Measurements from ENCODE around the gene DLG3.
"Not testable (repeated sequence)": the region's sequence is repeated elsewhere in the genome, so short reads cannot be mapped to it uniquely, and the experiment has no call there.

The DLG3 gene

DNA sequence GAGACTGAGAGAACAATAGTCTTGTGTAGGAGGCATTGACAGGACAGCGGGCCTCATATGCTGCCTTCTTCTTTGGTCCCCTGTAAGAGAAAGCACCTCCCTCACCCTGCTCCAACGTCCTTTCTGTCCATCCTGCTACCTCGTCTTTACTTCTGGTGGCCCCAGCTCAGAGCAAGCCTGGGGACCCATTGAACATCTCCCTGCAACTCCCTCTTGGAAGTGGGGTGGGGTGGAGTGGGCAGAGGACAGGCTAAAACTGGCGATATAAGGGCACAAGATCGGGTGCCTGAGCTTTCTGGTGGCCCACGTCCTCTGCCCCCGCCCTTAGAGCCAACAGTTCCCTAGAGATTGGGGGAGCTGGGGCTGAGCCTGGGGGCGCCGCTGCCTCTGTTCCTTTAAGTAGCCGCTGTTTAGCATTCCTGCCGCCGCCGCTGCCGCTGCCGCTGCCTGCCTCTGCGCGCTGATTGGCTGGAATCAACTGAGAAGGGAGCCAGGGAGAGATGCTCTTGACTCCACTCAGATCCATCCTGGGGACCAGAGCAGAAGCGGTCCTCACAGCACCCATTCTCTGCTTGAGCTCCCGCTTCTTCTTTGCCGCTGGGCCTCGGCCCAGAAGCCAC, at the start of gene DLG3:
Gene DLG3 (plus strand): TSS at position 510 of the 620 bp plus-strand sequence. CDS start 367 bp downstream, outside the sequence.
- peak; percentile 64 for DNase-seq

DNA sequence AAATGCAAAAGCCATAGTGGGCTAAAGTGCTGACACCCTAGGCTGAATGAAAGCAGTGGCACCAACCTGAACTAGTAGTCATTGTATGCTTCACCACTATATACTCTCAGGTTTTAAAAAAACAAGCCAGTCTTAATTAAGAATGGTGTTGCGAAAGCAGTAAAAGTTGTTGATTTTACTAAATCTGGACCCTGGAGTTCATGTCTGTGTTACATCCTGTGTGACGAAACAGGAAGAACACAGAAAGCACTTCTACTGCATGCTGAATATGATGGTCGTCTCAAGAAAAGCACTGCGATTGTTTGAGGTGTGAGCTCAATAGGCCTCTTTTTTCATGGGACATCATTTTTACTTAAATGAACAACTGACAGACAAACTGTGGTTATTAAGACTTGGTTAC, 45.7 kb upstream of the DLG3 start:
- DNase-seq, result peak; percentile 13

DNA sequence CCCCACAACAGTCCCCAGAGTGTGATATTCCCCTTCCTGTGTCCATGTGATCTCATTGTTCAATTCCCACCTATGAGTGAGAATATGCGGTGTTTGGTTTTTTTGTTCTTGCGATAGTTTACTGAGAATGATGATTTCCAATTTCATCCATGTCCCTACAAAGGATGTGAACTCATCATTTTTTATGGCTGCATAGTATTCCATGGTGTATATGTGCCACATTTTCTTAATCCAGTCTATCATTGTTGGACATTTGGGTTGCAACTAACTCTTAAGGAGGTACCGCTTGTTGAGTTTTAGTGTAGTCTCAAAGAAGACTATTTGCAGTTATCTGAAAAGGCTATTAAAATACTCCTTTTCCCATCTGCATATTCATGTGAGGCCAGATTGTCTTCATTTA, 44.5 kb upstream of the DLG3 start:
- DNase-seq, result not testable (repeated sequence)

DNA sequence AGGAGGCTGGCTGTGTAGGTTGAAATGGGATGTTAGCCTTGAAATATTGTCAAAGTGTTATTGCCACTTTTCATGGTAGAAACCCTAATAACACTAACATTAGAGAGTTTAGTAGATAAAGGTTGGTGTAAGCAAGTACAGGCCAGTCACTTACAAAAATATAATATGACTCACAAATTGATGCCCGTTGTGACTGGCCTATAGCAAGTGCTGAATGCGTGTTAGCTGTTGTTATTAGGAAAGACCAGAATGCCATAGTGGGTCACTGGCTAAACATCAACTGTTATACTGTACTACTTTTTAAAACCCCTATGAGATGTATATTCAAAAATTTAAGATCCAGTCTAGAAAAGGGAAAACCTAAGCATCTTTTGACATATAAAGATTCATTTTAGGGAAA, 41.9 kb upstream of the DLG3 start:
- no peak for DNase-seq

DNA sequence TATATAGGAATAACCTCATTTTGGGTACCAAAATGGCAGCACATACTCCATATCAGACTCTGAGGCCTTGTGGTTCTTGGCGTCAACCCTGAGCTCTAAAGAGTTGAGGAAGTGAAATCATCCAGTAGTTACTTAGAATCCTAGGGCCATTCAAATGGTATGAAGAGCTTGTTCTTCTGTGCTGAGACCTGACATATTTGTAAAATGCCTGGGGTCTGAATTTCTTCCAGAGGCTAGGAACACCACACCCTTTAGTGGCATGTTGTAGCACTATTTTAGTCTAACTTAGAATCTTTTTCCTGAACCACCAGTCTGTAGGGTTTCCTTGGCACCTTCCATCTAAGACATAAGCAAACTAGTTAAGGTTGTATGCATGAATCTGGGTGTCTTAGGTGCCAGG, 39.6 kb upstream of the DLG3 start:
- no peak for DNase-seq

DNA sequence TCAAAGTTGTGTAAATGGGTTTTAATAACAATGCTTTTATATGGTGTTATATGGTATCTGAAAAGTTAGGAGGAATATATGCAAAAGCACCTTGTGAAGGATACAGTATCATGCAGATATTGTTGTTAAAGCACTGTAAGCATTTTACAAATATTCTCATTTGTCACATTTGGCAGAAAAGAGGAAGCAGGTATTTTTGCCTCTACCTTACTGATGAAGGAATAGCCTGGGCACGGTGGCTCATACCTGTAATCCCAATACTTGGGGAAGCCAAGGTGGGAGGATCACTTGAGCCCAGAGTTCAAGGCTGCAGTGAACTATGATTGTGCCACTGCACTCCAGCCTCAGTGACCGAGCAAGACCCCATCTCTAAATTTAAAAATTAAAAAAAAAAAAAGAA, 33.7 kb upstream of the DLG3 start:
- DNase-seq, result no peak

DNA sequence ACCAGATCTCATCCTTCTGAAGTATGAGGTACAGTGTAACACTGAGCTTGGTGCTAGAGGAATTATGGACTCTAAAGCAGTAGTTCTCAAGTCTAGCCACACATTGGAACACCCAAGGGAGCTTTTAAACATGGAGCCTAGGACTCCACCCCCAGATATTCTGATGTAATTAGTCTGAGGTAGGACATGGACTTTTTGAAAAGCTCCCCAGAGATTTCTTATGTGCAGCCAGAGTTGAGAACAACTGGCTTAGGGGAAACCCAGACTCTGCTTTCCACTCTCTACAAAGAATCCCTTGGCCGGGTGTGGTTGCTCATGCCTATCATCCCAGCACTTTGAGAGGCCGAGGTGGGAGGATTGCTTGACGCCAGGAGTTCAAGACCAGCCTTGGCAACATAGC, 33.2 kb upstream of the DLG3 start:
- DNase-seq, result no peak

DNA sequence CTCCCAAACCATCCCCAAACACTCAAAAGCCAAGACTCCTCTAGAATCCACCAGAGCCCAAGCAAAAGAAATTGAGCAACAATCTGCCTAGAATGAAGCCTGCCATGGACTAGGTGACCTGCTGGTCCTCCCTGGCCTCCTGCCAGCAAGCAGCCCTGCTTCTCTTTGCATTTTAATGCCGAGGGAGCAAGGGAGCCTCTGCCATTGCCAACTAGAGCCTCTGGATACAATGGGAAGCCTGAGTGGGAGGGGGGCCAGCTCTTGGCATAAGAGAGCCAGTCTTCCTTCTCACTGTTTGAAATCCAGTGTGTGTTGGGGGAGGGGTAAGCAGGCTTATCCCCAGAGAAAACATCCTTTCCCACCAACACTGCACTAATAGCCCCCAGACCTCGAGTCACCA, 23.0 kb upstream of the DLG3 start:
- peak; percentile 13 for DNase-seq

DNA sequence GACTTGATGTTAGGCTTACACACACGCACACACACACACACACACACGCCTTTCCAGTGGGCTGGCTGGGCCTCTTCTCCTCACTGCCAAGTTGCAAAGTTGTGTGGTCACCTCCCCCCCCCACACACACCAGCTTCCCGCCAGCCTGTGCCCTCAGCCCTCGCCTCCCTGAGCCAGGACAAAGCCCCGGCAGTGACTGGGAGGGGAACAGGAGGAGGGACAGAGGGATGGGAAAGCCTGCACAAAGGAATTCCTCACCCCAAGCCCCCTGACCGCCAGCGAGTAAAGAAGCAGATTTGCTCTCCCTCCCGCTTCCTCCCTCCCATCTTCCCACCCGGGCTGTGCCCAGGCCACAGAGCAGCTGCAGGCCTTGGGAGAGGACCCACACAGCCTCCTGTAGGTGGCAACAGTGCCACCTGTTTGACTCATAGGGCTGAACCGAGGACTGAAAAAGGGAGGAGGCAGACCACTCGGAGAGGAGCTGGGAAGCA, 21.7 kb upstream of the DLG3 start, which contains the start of gene GDPD2:
Gene GDPD2 (plus strand): TSS at position 464 of the 491 bp plus-strand sequence. CDS start 1,671 bp downstream, outside the sequence.
- peak; percentile 46 for DNase-seq

DNA sequence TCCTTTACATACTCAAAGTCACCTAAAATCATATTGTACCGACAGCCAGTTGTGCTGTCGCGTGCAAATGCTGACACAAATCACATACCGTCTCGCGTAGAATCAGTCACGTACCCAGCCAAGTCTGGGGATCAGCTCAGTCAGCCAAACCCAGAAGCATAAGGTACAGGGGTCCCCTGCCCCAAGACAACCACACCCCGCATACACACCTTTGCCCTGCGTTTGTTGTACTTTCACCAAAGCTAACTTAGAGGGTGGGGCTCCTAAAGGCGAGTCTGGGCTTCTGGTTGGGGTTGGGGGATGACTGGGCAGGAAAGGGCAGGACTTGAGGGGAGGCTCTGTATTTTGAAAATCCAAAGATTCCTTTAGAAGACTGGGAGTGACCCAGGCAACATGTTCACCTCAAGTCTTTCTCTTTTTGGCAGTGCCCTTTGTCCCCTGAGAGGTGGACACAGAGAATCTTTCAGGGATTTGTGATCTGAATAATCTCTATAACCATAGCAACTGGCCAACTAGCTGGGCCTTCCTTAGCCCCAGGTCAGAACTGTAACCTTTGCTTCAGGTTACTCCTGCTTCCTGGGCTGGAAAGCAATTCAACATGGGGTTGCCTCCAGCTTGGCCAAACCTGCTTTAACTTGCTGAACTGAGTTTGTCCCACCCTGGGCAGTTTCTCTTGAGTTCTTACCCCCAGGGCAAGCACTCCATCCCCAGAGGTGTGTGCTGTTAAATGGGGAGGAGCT, 20.5 kb upstream of the DLG3 start:
- no peak for DNase-seq

DNA sequence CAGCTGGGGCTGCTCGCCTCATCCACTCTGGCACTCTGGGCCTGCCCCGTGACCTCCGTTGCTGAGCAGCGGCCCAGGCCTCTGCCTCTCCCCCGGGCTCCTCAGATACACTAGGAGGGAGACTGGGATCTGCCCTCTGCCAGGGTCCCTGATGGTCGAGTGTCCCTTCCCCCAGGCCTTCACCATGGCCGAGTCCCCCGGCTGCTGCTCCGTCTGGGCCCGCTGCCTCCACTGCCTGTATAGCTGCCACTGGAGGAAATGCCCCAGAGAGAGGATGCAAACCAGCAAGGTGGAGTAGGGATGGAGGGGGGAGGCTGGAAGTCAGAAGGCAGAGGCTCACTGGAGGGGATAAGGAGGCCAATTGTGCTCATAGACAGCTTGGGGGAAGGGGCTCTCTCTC, 19.8 kb upstream of the DLG3 start:
- DNase-seq, result no peak

DNA sequence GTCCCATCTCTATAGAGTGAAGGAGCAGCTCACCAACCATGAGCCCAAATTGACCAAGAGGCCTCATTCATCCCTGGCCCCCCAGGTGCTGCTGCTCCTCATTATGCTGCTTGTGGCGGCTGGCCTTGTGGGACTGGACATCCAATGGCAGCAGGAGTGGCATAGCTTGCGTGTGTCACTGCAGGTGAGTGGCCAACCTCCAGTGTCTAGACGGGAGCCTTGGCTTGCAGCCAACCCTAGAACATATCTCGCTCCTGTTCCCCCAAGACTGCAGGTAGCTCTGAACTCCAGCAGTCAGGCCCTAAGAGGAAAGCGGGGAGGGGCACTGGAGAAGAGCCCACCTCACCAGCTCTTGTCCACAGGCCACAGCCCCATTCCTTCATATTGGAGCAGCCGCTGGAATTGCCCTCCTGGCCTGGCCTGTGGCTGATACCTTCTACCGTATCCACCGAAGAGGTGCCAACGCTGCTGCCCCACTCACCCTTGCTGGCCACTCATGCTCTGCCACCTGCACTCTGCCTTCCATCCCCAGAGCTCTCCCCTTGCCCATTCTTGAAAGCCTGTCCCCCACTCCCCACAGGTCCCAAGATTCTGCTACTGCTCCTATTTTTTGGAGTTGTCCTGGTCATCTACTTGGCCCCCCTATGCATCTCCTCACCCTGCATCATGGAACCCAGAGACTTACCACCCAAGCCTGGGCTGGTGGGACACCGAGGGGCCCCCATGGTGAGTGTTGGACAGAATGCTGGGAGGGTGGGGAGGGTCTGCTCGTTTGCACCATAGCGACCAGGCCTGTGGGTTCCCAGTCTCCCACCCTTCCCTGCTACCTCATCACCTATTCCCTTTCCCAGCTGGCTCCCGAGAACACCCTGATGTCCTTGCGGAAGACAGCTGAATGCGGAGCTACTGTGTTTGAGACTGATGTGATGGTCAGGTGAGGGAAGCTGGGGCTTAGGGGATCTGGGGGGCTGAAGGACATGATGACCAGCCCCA, 18.1 kb upstream of the DLG3 start:
- DNase-seq, result peak; percentile 0

DNA sequence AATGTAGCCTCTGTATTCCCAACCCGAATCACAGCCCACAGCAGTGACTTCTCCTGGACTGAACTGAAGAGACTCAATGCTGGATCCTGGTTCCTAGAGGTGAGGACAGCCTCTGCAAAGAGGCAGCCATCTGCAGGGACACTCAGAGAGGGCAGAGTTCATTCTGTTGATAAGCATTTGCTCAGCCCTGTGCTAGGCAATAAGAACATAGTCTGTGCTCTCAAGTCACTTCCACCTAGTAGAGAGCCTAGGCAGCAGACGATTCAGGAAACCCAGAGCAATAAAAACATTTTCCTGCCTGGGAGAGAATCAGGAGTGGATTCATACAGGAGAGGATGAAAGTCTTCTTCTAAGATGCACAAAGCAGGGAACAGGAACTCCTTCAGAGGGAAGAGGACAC, 17.3 kb upstream of the DLG3 start:
- DNase-seq, result no peak

DNA sequence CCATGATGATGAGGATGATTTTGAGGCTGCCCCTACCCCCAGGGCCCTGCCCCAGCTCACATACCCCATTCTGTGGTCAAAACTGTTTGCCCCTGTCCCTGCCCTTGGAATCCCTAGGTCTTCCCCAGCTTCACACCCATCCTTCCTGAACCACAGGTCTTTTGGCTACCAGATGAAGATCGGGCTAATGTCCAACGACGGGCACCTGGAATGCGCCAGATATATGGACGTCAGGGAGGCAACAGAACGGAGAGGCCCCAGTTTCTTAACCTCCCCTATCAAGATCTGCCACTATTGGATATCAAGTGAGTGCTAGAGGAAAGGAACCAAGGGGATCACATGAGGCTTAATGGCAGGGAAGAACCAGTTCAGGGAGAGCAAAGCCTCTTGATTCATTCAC, 14.9 kb upstream of the DLG3 start:
- no peak for DNase-seq

DNA sequence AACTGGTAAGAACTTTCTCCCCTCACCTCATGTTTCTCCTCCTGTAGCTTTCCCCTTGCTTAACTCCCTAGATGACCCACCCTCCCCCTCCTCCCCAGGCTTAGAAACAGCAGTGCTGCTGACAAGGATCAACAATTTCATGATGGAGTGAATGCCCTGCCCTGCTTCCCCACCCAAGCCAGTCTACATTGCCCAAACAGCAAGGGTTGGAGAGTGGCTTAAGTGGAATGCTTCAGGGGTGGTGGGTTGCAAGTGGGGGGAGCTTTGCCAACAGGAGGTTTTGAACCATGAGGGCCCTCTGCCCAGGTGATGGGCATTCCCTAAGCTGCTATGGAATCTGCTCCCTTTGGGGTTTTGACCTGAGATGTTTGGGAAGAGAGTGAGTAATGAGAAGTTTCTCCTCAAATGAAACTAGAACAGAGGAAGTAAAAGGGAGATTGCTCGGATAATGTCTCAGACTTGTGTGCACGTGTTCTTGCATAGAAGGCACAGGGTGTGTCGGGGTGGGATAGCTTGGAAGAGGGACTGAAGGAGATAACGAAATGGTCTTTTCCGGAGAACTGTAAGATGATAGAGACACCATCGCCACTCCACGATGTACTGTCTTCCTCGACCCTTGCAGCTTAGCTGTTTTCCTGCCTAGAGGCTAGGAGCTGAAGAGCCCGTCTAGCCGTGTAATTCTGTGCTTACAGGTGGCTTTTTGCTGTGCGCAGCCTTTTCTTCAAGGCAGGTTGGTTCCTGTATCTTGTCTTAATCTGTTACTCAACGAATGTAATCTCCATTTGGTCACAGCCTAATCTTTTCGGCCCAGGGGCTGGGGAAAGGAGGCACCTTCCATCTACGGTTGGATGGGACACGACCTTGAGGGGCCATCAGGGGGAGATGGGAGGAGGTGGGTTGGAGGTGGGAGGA, 11.4 kb upstream of the DLG3 start:
- DNase-seq, result no peak

DNA sequence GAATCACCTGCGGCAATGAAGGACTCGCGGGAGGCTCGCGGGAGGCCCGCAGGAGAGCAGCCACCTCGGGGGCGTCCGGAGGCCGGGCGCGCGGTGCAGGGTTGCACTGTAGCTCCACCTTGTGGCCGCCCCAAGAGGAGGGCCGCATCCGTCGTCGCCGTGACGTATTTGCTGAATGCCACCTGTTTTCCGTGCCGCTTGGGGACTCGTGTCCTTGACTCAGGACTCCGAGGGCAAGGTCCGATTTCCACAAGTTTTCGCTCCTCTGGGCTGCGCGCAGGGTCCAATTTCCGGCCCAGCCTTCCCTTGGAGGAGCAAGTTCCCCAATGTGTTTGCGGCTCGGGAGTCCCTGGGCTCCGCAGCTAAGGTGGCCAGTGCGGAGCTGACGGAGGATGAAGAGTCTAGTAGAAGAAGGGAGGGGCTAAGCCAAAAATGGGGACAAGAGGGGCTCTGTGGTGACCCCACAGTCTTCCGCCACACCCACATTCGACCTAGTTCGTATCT, 10.7 kb upstream of the DLG3 start:
- DNase-seq, result peak; percentile 80

DNA sequence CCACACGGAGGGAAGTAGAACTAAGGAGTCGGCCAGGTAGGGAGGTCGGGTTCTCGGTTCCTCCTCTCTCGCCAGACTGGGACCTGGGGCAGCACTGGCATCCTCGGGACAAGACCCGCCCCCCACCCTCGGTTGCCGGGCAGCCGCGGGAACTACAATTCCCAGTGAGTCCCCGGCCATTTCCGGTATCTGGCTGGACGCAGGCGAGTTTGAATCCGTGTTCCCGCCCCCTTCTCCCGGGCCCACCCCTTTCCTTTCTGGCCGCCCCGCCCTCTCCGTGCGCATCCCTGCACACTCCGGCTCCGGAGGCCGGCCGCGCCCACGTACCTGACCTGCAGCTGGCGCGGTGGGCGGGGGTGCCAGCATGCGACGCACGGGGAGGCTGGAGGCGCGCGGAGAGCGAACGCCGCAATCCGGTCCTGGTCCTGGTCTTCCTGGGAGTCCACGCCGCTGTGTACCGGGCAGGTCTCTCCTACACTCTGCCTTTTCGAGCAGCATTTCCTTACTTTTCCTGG, 10.2 kb upstream of the DLG3 start:
- DNase-seq, result peak; percentile 92

DNA sequence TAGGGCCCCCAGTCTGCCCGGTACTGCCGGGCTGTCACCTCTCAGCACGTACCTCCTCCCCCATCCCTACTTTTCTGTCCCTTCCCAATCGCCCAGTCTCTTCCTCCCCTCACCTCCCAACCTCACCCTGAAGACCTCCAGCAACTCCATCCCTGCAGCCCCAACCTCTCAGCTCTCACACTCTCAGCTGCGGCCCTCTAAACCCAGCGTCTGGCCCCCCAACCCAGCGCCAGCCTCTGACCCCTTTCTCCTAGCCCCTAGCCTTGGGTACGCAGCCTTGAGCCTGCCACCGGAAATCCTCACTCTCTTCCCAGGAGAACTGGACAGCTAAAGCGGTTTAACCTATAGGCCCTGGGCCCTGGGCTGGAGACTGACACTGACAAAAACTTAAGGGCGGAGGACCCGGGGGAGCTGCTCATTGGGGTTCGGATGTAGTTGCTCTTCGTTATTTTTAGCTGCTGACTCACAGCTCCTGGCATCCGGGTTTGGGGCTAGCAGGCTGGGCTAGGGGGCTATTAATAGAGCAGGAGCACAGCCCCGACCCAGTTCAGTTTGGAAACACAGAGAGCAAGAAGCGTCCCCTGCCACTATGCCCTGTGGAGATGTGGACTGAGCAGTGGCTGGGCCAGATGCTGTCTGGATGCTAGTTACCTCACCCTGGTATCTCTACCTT, 9.6 kb upstream of the DLG3 start:
- no peak for DNase-seq

DNA sequence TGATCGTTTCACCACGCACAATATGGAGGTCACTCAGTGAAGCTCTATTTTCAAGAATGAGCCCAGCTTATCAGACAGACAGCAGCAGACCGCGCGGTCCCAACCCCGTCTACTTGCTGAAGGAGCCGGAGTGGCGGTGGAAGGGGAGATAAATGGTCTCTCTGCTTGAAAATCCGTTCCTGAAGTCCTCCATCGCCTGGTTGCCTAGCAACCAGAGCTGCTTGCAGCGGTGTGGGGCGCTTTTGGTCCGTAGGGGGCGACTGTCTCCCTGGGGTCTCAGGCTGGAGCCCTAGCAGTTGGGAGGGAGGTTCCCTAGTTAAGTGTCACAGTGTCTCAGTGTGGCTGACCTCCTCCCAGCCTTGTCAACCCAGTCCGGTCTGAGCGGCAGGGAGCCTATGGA, 8.3 kb upstream of the DLG3 start:
- peak; percentile 53 for DNase-seq

DNA sequence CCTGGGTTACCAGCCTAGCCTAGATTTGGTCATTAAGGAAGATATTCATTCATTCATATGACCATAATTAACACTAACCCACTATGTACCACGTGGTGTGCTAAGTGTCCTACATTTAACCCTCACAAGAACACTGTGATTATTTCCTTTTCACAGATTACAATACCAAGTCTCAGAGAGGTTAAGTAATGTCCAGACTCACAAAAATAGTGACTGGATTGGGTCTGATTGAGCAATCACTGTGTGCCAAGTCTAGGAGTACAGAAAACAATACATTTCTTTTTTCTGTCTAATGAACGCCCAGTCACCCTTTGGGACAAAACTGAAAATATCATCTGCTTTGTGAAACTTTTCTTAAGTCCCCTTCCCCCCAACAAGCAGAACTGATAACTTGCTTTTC, 7.6 kb upstream of the DLG3 start:
- DNase-seq, result no peak
